Neural cell (in vitro differentiated cells): ENCODE results near the gene NLRP6. TPM values are rescaled to one million over a fixed set of nuclear protein-coding genes. Genes with fewer than 3 reads are reported as not detected.

Experiments used
- H2AFZ ChIP-seq: fragments of 200-600, 300-800 bp; sonication (generic), shearing (Covaris generic); 2 replicates; pipeline ENCODE4 v1.6.0; 2014; ENCODE audit warnings: low read depth, mild to moderate bottlenecking, antibody characterized with exemption, low read length, moderate library complexity
- H3F3A ChIP-seq: fragments of 200-600 bp; shearing (Covaris generic); 2 replicates; pipeline ENCODE4 v1.6.1; 2016; ENCODE audit warnings: mild to moderate bottlenecking, moderate library complexity, mixed read lengths, antibody characterized with exemption, low read length; ENCODE audit not compliant: insufficient read depth, poor library complexity, severe bottlenecking
- H3K27ac ChIP-seq: fragments of 200-600, 300-800 bp; sonication (generic), shearing (Covaris generic); 2 replicates; pipeline ENCODE4 v1.5.1; 2014; ENCODE audit warnings: mild to moderate bottlenecking, low read length, moderate library complexity
- H3K27me3 ChIP-seq: fragments of 300-800, 200-600 bp; sonication (generic), shearing (Covaris generic); 2 replicates; pipeline ENCODE4 v1.6.0; 2014; ENCODE audit warnings: mild to moderate bottlenecking, low read depth, low read length, moderate library complexity; ENCODE audit not compliant: insufficient read depth
- H3K36me3 ChIP-seq: fragments of 300-800, 200-600 bp; sonication (generic), shearing (Covaris generic); 2 replicates; pipeline ENCODE4 v1.5.1; 2014; ENCODE audit warnings: mild to moderate bottlenecking, antibody characterized with exemption, low read length, moderate library complexity; ENCODE audit not compliant: insufficient read depth
- H3K4me2 ChIP-seq: fragments of 300-800, 200-600 bp; sonication (generic), shearing (Covaris generic); 2 replicates; pipeline ENCODE4 v1.6.0; 2014; ENCODE audit warnings: mild to moderate bottlenecking, low read length
- H3K4me3 ChIP-seq: fragments of 300-800, 200-600 bp; sonication (generic), shearing (Covaris generic); 2 replicates; pipeline ENCODE4 v1.5.1; 2014; ENCODE audit warnings: mild to moderate bottlenecking, low read length, moderate library complexity
- H3K79me2 ChIP-seq: fragments of 200-600 bp; shearing (Covaris generic); replicated peaks from 2 replicates; pipeline ENCODE4 v1.6.0; 2014; ENCODE audit warnings: mild to moderate bottlenecking, low read length, moderate library complexity; ENCODE audit not compliant: insufficient read depth
- H3K9ac ChIP-seq: fragments of 300-800, 200-600 bp; sonication (generic), shearing (Covaris generic); 2 replicates; pipeline ENCODE4 v1.6.1; 2016; ENCODE audit warnings: mild to moderate bottlenecking, low read length, mixed read lengths
- H3K9me2 ChIP-seq: fragments of 200-600 bp; shearing (Covaris generic); 2 replicates; pipeline ENCODE4 v1.6.1; 2016; ENCODE audit warnings: mild to moderate bottlenecking, low read length, mixed read lengths; ENCODE audit not compliant: insufficient read depth
- H3K9me3 ChIP-seq: fragments of 200-600, 300-800 bp; sonication (generic), shearing (Covaris generic); 2 replicates; pipeline ENCODE4 v1.6.1; 2016; ENCODE audit warnings: mild to moderate bottlenecking, mixed run types, low read length, moderate library complexity, mixed read lengths
- H4K20me1 ChIP-seq: fragments of 200-600 bp; shearing (Covaris generic); 2 replicates; pipeline ENCODE4 v1.6.1; 2016; ENCODE audit warnings: mild to moderate bottlenecking, mixed run types; ENCODE audit not compliant: insufficient read depth
- EP300 ChIP-seq: fragments of 450-650 bp; conservative IDR thresholded peaks from 2 replicates; pipeline ENCODE4 v1.6.1; 2014; ENCODE audit warnings: antibody characterized with exemption, mild to moderate bottlenecking, moderate library complexity; ENCODE audit not compliant: poor library complexity, severe bottlenecking
- EZH2 ChIP-seq: fragments of 200-600, 300-800 bp; shearing (Covaris generic), sonication (generic); IDR thresholded peaks from 2 replicates; pipeline ENCODE4 v1.6.1; 2014; ENCODE audit warnings: antibody characterized with exemption, low read length, borderline replicate concordance, mild to moderate bottlenecking; ENCODE audit not compliant: insufficient read depth, poor library complexity, severe bottlenecking
- MXI1 ChIP-seq: fragments of 450-650 bp; conservative IDR thresholded peaks from 2 replicates; pipeline ENCODE4 v1.6.1; 2014; ENCODE audit warnings: antibody characterized with exemption, mild to moderate bottlenecking; ENCODE audit not compliant: poor library complexity, severe bottlenecking
- POLR2AphosphoS5 ChIP-seq: IDR thresholded peaks from 2 replicates; pipeline ENCODE4 v1.6.1; 2012
- RAD21 ChIP-seq: fragments of 450-650 bp; conservative IDR thresholded peaks from 2 replicates; pipeline ENCODE4 v1.6.1; 2014; ENCODE audit warnings: antibody characterized with exemption, mild to moderate bottlenecking, moderate library complexity
- SMC3 ChIP-seq: fragments of 450-650 bp; conservative IDR thresholded peaks from 2 replicates; pipeline ENCODE4 v1.6.1; 2014; ENCODE audit warnings: antibody characterized with exemption, mild to moderate bottlenecking, moderate library complexity; ENCODE audit not compliant: poor library complexity
- TAF1 ChIP-seq: IDR thresholded peaks from 2 replicates; pipeline ENCODE4 v1.6.1; 2012; ENCODE audit warnings: low read depth
- polyA plus RNA-seq: library from polyadenylated mRNA; depleted of rRNA; stranded (reverse); fragments of >200 nt; gene quantifications from 2 replicates; pipeline ENCODE4 v1.2.3, GENCODE V29; 2014
- TF ChIP-seq, protein P1 (sequence below): IDR thresholded peaks from 2 replicates; pipeline ENCODE4 v1.6.1; 2012; ENCODE audit warnings: borderline replicate concordance
- TF ChIP-seq, protein P2 (sequence below): fragments of 450-650 bp; IDR thresholded peaks from 2 replicates; pipeline ENCODE4 v1.5.1; 2014; ENCODE audit warnings: antibody characterized with exemption, mild to moderate bottlenecking, moderate library complexity; ENCODE audit not compliant: poor library complexity, severe bottlenecking

Gene NLRP6
- polyA plus RNA-seq, 1 donor from 2014 or later = not detected

DNA sequence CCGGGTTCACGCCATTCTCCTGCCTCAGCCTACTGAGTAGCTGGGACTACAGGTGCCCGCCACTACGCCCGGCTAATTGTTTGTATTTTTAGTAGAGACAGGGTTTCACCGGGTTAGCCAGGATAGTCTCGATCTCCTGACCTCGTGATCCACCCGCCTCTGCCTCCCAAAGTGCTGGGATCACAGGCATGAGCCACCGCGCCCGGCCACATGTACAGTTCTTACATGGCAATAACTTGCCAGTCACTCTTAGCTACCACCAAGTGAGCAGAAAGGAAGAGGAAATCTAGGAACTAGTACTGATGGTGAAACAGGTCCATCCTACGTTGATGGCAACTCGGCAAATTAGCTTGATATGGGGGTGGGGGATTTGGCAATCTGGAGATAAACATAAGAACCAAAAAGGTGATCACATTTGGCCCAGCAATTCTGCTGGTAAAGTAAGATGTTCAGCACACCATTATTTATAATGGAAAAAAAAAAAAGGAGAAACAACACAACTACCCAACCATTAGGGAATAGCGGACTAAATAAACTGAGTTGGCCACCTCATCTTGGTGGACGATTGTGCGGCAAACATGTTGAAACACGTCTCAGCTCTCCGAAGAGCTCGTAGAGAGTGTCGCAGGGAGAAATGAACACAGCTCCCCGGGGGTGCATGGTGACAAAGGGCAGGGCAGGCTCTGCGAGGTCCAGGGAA lies 5.3 kb downstream of the NLRP6 start:
- H3F3A ChIP-seq = no peaks in the 10 kb centered on the region
- no peak overlapping the region for H3K4me3 ChIP-seq
- no peak overlapping the region for H3K9ac ChIP-seq
- H2AFZ ChIP-seq = no peak overlapping the region
- TF ChIP-seq EP300 (no peak), RAD21 (no peak), TAF1 (no peak), POLR2AphosphoS5 (no peak), MXI1 (no peak), SMC3 (no peak), EZH2 (no peak)
- TF ChIP-seq, protein P1, sequence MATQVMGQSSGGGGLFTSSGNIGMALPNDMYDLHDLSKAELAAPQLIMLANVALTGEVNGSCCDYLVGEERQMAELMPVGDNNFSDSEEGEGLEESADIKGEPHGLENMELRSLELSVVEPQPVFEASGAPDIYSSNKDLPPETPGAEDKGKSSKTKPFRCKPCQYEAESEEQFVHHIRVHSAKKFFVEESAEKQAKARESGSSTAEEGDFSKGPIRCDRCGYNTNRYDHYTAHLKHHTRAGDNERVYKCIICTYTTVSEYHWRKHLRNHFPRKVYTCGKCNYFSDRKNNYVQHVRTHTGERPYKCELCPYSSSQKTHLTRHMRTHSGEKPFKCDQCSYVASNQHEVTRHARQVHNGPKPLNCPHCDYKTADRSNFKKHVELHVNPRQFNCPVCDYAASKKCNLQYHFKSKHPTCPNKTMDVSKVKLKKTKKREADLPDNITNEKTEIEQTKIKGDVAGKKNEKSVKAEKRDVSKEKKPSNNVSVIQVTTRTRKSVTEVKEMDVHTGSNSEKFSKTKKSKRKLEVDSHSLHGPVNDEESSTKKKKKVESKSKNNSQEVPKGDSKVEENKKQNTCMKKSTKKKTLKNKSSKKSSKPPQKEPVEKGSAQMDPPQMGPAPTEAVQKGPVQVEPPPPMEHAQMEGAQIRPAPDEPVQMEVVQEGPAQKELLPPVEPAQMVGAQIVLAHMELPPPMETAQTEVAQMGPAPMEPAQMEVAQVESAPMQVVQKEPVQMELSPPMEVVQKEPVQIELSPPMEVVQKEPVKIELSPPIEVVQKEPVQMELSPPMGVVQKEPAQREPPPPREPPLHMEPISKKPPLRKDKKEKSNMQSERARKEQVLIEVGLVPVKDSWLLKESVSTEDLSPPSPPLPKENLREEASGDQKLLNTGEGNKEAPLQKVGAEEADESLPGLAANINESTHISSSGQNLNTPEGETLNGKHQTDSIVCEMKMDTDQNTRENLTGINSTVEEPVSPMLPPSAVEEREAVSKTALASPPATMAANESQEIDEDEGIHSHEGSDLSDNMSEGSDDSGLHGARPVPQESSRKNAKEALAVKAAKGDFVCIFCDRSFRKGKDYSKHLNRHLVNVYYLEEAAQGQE = no peak
- TF ChIP-seq, protein P2, sequence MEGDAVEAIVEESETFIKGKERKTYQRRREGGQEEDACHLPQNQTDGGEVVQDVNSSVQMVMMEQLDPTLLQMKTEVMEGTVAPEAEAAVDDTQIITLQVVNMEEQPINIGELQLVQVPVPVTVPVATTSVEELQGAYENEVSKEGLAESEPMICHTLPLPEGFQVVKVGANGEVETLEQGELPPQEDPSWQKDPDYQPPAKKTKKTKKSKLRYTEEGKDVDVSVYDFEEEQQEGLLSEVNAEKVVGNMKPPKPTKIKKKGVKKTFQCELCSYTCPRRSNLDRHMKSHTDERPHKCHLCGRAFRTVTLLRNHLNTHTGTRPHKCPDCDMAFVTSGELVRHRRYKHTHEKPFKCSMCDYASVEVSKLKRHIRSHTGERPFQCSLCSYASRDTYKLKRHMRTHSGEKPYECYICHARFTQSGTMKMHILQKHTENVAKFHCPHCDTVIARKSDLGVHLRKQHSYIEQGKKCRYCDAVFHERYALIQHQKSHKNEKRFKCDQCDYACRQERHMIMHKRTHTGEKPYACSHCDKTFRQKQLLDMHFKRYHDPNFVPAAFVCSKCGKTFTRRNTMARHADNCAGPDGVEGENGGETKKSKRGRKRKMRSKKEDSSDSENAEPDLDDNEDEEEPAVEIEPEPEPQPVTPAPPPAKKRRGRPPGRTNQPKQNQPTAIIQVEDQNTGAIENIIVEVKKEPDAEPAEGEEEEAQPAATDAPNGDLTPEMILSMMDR = no peak
- H3K79me2 ChIP-seq = no peaks in the 10 kb centered on the region
- no peaks in the 10 kb centered on the region for H3K36me3 ChIP-seq
- peaks cover 17% of the 10 kb centered on the region for H3K27me3 ChIP-seq
- no peak overlapping the region for H3K4me2 ChIP-seq
- no peak overlapping the region for H3K27ac ChIP-seq
- H3K9me3 ChIP-seq = no peaks in the 10 kb centered on the region
- H4K20me1 ChIP-seq = no peaks in the 10 kb centered on the region
- H3K9me2 ChIP-seq = no peaks in the 10 kb centered on the region

DNA sequence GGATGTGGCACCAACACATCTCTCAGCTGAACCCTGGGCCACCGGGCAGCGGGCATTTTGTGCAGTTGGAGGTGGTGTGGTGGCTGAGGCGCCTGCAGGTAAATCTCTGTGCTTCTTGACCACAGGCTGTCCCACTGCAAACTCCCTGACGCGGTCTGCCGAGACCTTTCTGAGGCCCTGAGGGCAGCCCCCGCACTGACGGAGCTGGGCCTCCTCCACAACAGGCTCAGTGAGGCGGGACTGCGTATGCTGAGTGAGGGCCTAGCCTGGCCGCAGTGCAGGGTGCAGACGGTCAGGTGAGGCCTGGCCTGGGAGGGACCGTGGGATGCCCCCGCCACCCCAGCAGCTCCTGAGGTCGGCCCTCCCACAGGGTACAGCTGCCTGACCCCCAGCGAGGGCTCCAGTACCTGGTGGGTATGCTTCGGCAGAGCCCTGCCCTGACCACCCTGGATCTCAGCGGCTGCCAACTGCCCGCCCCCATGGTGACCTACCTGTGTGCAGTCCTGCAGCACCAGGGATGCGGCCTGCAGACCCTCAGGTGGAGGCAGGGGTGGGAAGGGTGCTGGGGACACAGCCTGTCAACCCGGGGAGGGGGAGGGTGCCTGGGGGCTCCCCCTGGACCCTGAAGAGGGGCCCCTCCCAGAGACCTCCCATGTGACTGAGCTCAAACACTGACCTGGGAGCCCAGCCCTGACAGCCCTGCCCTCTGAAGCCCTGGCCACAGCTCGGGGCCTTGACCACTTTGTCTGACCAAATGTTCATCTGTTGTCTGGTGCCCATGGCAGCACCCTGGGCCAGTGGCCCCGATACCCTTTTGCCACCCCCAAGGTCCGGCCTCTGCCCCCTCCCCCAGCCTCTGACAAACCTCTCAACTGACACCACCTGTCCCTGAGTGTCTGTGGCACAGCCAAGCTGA lies 6.2 kb downstream of the NLRP6 start:
- Histone ChIP-seq H3K27me3 (peaks cover 19% of the 10 kb centered on the region), H4K20me1 (no peaks in the 10 kb centered on the region), H2AFZ (no peak overlapping the region), H3K9ac (no peak overlapping the region), H3K36me3 (no peaks in the 10 kb centered on the region), H3K4me3 (no peak overlapping the region), H3K79me2 (no peaks in the 10 kb centered on the region), H3K9me2 (no peaks in the 10 kb centered on the region), H3F3A (no peaks in the 10 kb centered on the region), H3K4me2 (no peak overlapping the region), H3K9me3 (no peaks in the 10 kb centered on the region), H3K27ac (no peak overlapping the region)
- no peak for TF ChIP-seq EZH2
- no peak for TF ChIP-seq RAD21
- TF ChIP-seq, protein P1 = no peak
- TF ChIP-seq SMC3 = no peak
- TF ChIP-seq EP300 = no peak
